ENCODE data around the gene STIL. TPM values are rescaled to one million over a fixed set of nuclear protein-coding genes. Genes with fewer than 3 reads are reported as not detected.
"Not testable (repeated sequence)": the region's sequence is repeated elsewhere in the genome, so short reads cannot be mapped to it uniquely, and the experiment has no call there.

Gene STIL
- total and polyA plus RNA-seq, 8 donors: 3.6 to 13.2 (median 8.3) TPM

- Histone ChIP-seq H3K27me3 (no peaks in the 10 kb centered on the region), H3K27ac (peak overlapping the region; percentile 28 to 52), H3K9me3 (no peaks in the 10 kb centered on the region), H3K4me1 (peaks cover 0 to 20% of the 10 kb centered on the region in 2 donors), H3K36me3 (peaks cover 0 to 22% of the 10 kb centered on the region in 2 donors), H3K4me3 (no peak overlapping the region)
- ATAC-seq (peak; percentile 81), DNase-seq (no peak)
- intact Hi-C loops (cut with DNase I): no loop called here
- TF ChIP-seq CTCF (IDR thresholded peaks at IDR 0.05): no peak
Observed at GRCh38 chr1:47298025-47298699, 15.8 kb downstream of the STIL start.

GRCh38 chr1:47295579-47295978 lies 18.4 kb downstream of the STIL start:
- Histone ChIP-seq H3K9me3 (no peaks in the 10 kb centered on the region), H3K4me1 (peaks cover 0 to 20% of the 10 kb centered on the region in 2 donors), H3K27me3 (no peaks in the 10 kb centered on the region), H3K4me3 (no peak overlapping the region), H3K27ac (no peak overlapping the region), H3K36me3 (peaks cover 0 to 6% of the 10 kb centered on the region in 2 donors)
- intact Hi-C loops (cut with DNase I): no loop called here
- no peak for TF ChIP-seq CTCF (IDR thresholded peaks at IDR 0.05)
- no peak for ATAC-seq
- DNase-seq: no peak

- H3K27ac ChIP-seq; H3K27me3 ChIP-seq; DNase-seq; intact Hi-C loops (cut with DNase I); H3K36me3 ChIP-seq; H3K9me3 ChIP-seq; ATAC-seq; H3K4me3 ChIP-seq: not testable (repeated sequence)
- peaks cover 0 to 20% of the 10 kb centered on the region in 2 donors for H3K4me1 ChIP-seq
Observed at GRCh38 chr1:47294863-47295262, 19.1 kb downstream of the STIL start.

GRCh38 chr1:47288116-47288515 lies 25.8 kb downstream of the STIL start:
- H3K27ac ChIP-seq; H3K36me3 ChIP-seq; H3K27me3 ChIP-seq; ATAC-seq; intact Hi-C loops (cut with DNase I); DNase-seq; H3K9me3 ChIP-seq; H3K4me1 ChIP-seq; H3K4me3 ChIP-seq: not testable (repeated sequence)

GRCh38 chr1:47280142-47280541 lies 33.8 kb downstream of the STIL start:
- Histone ChIP-seq H3K36me3 (peaks cover 0 to 10% of the 10 kb centered on the region in 2 donors), H3K27ac (no peak overlapping the region)
- intact Hi-C loops (cut with DNase I): no loop called here

GRCh38 chr1:47276850-47277249 lies 37.1 kb downstream of the STIL start:
- no peak for DNase-seq
- H3K27me3 ChIP-seq: no peaks in the 10 kb centered on the region
- TF ChIP-seq CTCF (IDR thresholded peaks at IDR 0.05): no peak
- no peak overlapping the region for H3K27ac ChIP-seq
- no peaks in the 10 kb centered on the region for H3K4me1 ChIP-seq
- intact Hi-C loops (cut with DNase I): no loop called here
- peaks cover 0 to 10% of the 10 kb centered on the region in 2 donors for H3K36me3 ChIP-seq
- ATAC-seq: no peak
- no peaks in the 10 kb centered on the region for H3K9me3 ChIP-seq
- no peak overlapping the region for H3K4me3 ChIP-seq

More at GRCh38 chr1:47280142-47280541, 33.8 kb downstream of the STIL start:
- H3K4me1 ChIP-seq: no peaks in the 10 kb centered on the region
- DNase-seq: no peak
- H3K9me3 ChIP-seq: no peaks in the 10 kb centered on the region
- no peak for ATAC-seq
- no peak overlapping the region for H3K4me3 ChIP-seq
- no peaks in the 10 kb centered on the region for H3K27me3 ChIP-seq
- no peak for TF ChIP-seq CTCF (IDR thresholded peaks at IDR 0.05)

GRCh38 chr1:47275811-47276210 lies 38.1 kb downstream of the STIL start:
- H3K27ac ChIP-seq; H3K9me3 ChIP-seq; intact Hi-C loops (cut with DNase I); H3K27me3 ChIP-seq; H3K4me1 ChIP-seq; DNase-seq; H3K4me3 ChIP-seq; ATAC-seq: not testable (repeated sequence)
- H3K36me3 ChIP-seq: peaks cover 0 to 14% of the 10 kb centered on the region in 2 donors

- H3K9me3 ChIP-seq; H3K4me3 ChIP-seq; H3K27me3 ChIP-seq; H3K27ac ChIP-seq; H3K4me1 ChIP-seq; intact Hi-C loops (cut with DNase I): not testable (repeated sequence)
- peak in 1 of 4 donors; percentile 57 for DNase-seq
- peaks cover 0 to 12% of the 10 kb centered on the region in 2 donors for H3K36me3 ChIP-seq
- peak; percentile 82 for ATAC-seq
Observed at GRCh38 chr1:47265529-47265928, 48.4 kb downstream of the STIL start.
